RWPE1 (cell line): ENCODE measurements around the gene TAPT1.
A peak's percentile ranks its signal among the peaks of the same experiment; 100 is the strongest.

Experiments
- CTCF ChIA-PET: fragments of 350-600 bp; sonication (Branson Sonifier 250); formaldehyde crosslinking; extraction: SDS; loops from one replicate; lab custom pipeline; 2021; lab: Yijun Ruan, JAX
- POLR2A ChIA-PET: fragments of 400-600 bp; formaldehyde crosslinking; extraction: SDS; loops from one replicate; lab custom pipeline; 2020; ENCODE audit warnings: antibody characterized with exemption; ENCODE audit not compliant: low non-redundant PET; lab: Yijun Ruan, JAX
- DNase-seq: peaks from one replicate; pipeline ENCODE4 v3.0.0; 2012; ENCODE audit warnings: low spot score
- H3K27ac ChIP-seq: fragments of 450-650 bp; 2 replicates; pipeline ENCODE4 v1.5.1; 2017
- CTCF ChIP-seq: fragments of 450-650 bp; conservative IDR thresholded peaks from 2 replicates; pipeline ENCODE4 v1.5.1; 2017; ENCODE audit warnings: low read depth, mild to moderate bottlenecking

TAPT1 gene

GRCh38 chr4:16230308-16230707, 4.0 kb upstream of the TAPT1 start:
- CTCF ChIA-PET = no interaction called here
- POLR2A ChIA-PET = no interaction called here

GRCh38 chr4:16229604-16230003, 3.3 kb upstream of the TAPT1 start:
- ChIA-PET POLR2A (no interaction called here), CTCF (no interaction called here)
- TF ChIP-seq CTCF = no peak

More at GRCh38 chr4:16230308-16230707, 4.0 kb upstream of the TAPT1 start:
- no peak for TF ChIP-seq CTCF
- no peak for DNase-seq
- no peak overlapping the region for H3K27ac ChIP-seq

GRCh38 chr4:16227462-16227868, 1.2 kb upstream of the TAPT1 start:
- no peak for TF ChIP-seq CTCF
- peak overlapping the region; percentile 92 for H3K27ac ChIP-seq
- ChIA-PET POLR2A (no interaction called here), CTCF (no interaction called here)
- DNase-seq = no peak

More at GRCh38 chr4:16229604-16230003, 3.3 kb upstream of the TAPT1 start:
- no peak for DNase-seq
- H3K27ac ChIP-seq = no peak overlapping the region

GRCh38 chr4:16226816-16227461, 668 bp upstream of the TAPT1 start:
- ChIA-PET CTCF (interaction anchor here (0.6 kb wide), 1 partner anchor 175 kb away, joined by 3 read pairs; no protein-coding TSS in a partner anchor), POLR2A (no interaction called here)
- TF ChIP-seq CTCF = no peak
- H3K27ac ChIP-seq = peak overlapping the region; percentile 92
- peak; percentile 18 for DNase-seq

GRCh38 chr4:16225167-16225862, 956 bp downstream of the TAPT1 start:
- no peak for DNase-seq
- ChIA-PET POLR2A (no interaction called here), CTCF (no interaction called here)
- peak overlapping the region; percentile 92 for H3K27ac ChIP-seq
- no peak for TF ChIP-seq CTCF

- H3K27ac ChIP-seq = no peak overlapping the region
- no peak for DNase-seq
- ChIA-PET POLR2A (no interaction called here), CTCF (interaction anchor here (0.5 kb wide), 1 partner anchor 1216 kb away, joined by 4 read pairs; no protein-coding TSS in a partner anchor)
- no peak for TF ChIP-seq CTCF
Measured at GRCh38 chr4:16224264-16225166, 1.8 kb downstream of the TAPT1 start.
